OCI-LY1 (cell line): ENCODE data around the gene SPDYE16.
"Not testable (repeated sequence)": the region's sequence is repeated elsewhere in the genome, so short reads cannot be mapped to it uniquely, and the experiment has no call there.

ENCODE experiments used
- EZH2 ChIP-seq: fragments of 200-600 bp; sonication (generic), shearing (Covaris generic); IDR thresholded peaks from 2 replicates; pipeline ENCODE4 v1.8.0; 2017; ENCODE audit warnings: borderline replicate concordance, mixed run types, mild to moderate bottlenecking, antibody characterized with exemption, low read length, moderate library complexity, mixed read lengths
- TF ChIP-seq, protein P1 (sequence below): fragments of 200-600 bp; sonication (generic), shearing (Covaris generic); IDR thresholded peaks from 2 replicates; pipeline ENCODE4 v1.5.1; 2017; ENCODE audit warnings: mild to moderate bottlenecking, antibody characterized with exemption, low read length, moderate library complexity, mixed read lengths

DNA sequence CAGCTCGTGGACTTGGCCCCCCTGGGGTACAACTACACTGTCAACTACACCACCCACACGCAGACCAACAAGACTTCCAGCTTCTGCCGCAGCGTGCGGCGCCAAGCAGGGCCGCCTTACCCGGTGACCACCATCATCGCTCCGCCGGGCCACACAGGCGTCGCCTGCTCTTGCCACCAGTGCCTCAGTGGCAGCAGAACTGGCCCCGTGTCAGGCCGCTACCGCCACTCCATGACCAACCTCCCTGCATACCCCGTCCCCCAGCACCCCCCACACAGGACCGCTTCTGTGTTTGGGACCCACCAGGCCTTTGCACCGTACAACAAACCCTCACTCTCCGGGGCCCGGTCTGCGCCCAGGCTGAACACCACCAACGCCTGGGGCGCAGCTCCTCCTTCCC lies 60.4 kb downstream of the SPDYE16 start:
- TF ChIP-seq, protein P1, sequence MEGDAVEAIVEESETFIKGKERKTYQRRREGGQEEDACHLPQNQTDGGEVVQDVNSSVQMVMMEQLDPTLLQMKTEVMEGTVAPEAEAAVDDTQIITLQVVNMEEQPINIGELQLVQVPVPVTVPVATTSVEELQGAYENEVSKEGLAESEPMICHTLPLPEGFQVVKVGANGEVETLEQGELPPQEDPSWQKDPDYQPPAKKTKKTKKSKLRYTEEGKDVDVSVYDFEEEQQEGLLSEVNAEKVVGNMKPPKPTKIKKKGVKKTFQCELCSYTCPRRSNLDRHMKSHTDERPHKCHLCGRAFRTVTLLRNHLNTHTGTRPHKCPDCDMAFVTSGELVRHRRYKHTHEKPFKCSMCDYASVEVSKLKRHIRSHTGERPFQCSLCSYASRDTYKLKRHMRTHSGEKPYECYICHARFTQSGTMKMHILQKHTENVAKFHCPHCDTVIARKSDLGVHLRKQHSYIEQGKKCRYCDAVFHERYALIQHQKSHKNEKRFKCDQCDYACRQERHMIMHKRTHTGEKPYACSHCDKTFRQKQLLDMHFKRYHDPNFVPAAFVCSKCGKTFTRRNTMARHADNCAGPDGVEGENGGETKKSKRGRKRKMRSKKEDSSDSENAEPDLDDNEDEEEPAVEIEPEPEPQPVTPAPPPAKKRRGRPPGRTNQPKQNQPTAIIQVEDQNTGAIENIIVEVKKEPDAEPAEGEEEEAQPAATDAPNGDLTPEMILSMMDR: not testable (repeated sequence)
- not testable (repeated sequence) for TF ChIP-seq EZH2
